WERI-Rb-1 (cell line): ENCODE results near the gene ZNF281.

Experiments used
- DNase-seq: peaks from one replicate; pipeline ENCODE4 v3.0.0-alpha.2; 2020
- H3K27ac ChIP-seq: fragments of 250-450 bp; sonication (Bioruptor Pico); 2 replicates; pipeline ENCODE4 v1.5.1; 2020; ENCODE audit warnings: mild to moderate bottlenecking, moderate library complexity
- H3K27me3 ChIP-seq: fragments of 250-450 bp; sonication (Bioruptor Pico); 2 replicates; pipeline ENCODE4 v1.5.1; 2021; ENCODE audit warnings: mild to moderate bottlenecking, low read depth, moderate library complexity; ENCODE audit not compliant: insufficient read depth, severe bottlenecking
- H3K36me3 ChIP-seq: fragments of 250-450 bp; sonication (Bioruptor Pico); 2 replicates; pipeline ENCODE4 v1.5.1; 2020; ENCODE audit warnings: mild to moderate bottlenecking, moderate library complexity
- H3K4me3 ChIP-seq: 2 replicates; pipeline ENCODE4 v1.5.1; 2011; ENCODE audit warnings: low read depth, mild to moderate bottlenecking, control low read depth, low read length
- H3K9me3 ChIP-seq: fragments of 250-450 bp; sonication (Bioruptor Pico); 2 replicates; pipeline ENCODE4 v1.5.1; 2021; ENCODE audit warnings: mild to moderate bottlenecking, moderate library complexity; ENCODE audit not compliant: severe bottlenecking
- CTCF ChIP-seq: IDR thresholded peaks from 2 replicates; pipeline ENCODE4 v1.5.1; 2011; ENCODE audit warnings: low read depth, mild to moderate bottlenecking, control low read depth, inconsistent platforms, low read length

Gene ZNF281

GRCh38 chr1:200365897-200366426 lies 43.9 kb downstream of the ZNF281 start:
- Histone ChIP-seq H3K4me3 (no peak overlapping the region), H3K36me3 (no peaks in the 10 kb centered on the region), H3K9me3 (peaks cover 2% of the 10 kb centered on the region), H3K27ac (no peak overlapping the region), H3K27me3 (no peaks in the 10 kb centered on the region)
- peak; percentile 32; the same call in 1 of the 2 replicates for TF ChIP-seq CTCF
- DNase-seq, result no peak

GRCh38 chr1:200364831-200365230 lies 45.0 kb downstream of the ZNF281 start:
- H3K9me3 ChIP-seq, result peaks cover 2% of the 10 kb centered on the region
- DNase-seq, result no peak
- no peaks in the 10 kb centered on the region for H3K36me3 ChIP-seq
- no peaks in the 10 kb centered on the region for H3K27me3 ChIP-seq
- H3K4me3 ChIP-seq, result no peak overlapping the region
- TF ChIP-seq CTCF, result no peak
- H3K27ac ChIP-seq, result no peak overlapping the region

- H3K27ac ChIP-seq, result no peak overlapping the region
- no peaks in the 10 kb centered on the region for H3K36me3 ChIP-seq
- H3K4me3 ChIP-seq, result no peak overlapping the region
- peaks cover 2% of the 10 kb centered on the region for H3K9me3 ChIP-seq
- no peaks in the 10 kb centered on the region for H3K27me3 ChIP-seq
- DNase-seq, result no peak
- TF ChIP-seq CTCF, result no peak
Measured at GRCh38 chr1:200364091-200364759, 45.6 kb downstream of the ZNF281 start.

- Histone ChIP-seq H3K36me3 (no peaks in the 10 kb centered on the region), H3K9me3 (peaks cover 2% of the 10 kb centered on the region), H3K27ac (no peak overlapping the region), H3K4me3 (no peak overlapping the region), H3K27me3 (no peaks in the 10 kb centered on the region)
- no peak for DNase-seq
- TF ChIP-seq CTCF, result no peak
Measured at GRCh38 chr1:200363264-200363933, 46.4 kb downstream of the ZNF281 start.

- no peak overlapping the region for H3K4me3 ChIP-seq
- TF ChIP-seq CTCF, result no peak
- H3K27ac ChIP-seq, result no peak overlapping the region
- H3K27me3 ChIP-seq, result no peaks in the 10 kb centered on the region
- H3K36me3 ChIP-seq, result no peaks in the 10 kb centered on the region
- H3K9me3 ChIP-seq, result no peaks in the 10 kb centered on the region
- no peak for DNase-seq
Measured at GRCh38 chr1:200362421-200362820, 47.4 kb downstream of the ZNF281 start.
